HG03571 (cell line): ENCODE results near the gene CDCA4.
"Not testable (repeated sequence)": the region's sequence is repeated elsewhere in the genome, so short reads cannot be mapped to it uniquely, and the experiment has no call there.

ENCODE experiments used
- ATAC-seq: cut with Tn5 transposase; IDR thresholded peaks from one replicate; pipeline ENCODE4 v1.9.1; 2021; ENCODE audit not compliant: unreplicated experiment

CDCA4 gene

DNA sequence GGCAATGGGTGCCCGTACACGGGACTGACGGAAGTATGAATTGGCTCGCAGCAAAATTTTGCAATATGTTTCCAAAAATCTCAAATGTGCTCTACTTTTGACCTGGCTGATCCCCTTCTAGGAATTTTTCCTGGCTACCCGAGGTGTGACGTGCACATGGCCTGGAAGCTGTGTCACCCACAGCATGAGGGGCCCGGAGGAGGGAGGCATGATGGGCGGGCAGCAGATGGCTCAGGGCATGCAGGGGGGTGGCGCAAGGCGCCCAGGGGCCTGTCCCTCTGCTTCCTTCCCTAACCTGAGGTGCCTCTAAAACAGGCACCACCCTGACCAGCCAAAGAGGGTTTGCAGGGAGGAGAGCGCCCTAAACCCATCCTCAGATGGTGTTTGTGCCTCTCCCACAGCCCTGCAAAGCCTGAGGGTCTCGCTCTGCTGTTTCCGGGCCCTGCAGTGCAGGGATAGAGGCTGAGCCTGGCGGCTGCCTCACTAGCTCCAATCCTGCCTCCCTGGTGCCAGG is 37.7 kb upstream of the CDCA4 start:
- no peak for ATAC-seq

DNA sequence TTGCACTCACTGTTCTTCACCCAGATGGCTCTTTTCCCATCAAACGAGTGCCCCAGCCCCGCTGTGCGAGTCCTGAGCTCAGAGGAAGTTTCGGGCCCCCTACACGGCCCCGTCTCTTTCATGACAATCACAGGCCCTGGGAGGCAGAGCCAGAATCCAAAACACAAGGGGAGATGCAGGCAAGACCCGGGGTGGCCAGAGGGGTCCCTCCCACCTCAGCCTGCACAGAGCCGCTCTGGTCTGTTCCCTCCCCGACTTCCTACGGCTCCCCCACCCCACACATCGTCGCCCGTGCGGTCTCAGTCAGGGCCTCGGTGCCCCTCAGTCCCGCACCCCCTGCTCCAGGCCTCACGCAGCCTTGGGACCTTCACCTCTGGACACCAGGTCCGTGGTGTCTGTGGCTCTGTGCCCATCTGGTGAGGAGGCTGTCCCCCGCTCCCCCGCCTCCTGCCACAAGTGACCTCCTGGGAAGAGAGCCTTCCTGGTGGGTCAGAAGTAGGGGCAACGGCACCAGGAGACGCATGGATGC is 35.5 kb upstream of the CDCA4 start:
- ATAC-seq, result no peak

DNA sequence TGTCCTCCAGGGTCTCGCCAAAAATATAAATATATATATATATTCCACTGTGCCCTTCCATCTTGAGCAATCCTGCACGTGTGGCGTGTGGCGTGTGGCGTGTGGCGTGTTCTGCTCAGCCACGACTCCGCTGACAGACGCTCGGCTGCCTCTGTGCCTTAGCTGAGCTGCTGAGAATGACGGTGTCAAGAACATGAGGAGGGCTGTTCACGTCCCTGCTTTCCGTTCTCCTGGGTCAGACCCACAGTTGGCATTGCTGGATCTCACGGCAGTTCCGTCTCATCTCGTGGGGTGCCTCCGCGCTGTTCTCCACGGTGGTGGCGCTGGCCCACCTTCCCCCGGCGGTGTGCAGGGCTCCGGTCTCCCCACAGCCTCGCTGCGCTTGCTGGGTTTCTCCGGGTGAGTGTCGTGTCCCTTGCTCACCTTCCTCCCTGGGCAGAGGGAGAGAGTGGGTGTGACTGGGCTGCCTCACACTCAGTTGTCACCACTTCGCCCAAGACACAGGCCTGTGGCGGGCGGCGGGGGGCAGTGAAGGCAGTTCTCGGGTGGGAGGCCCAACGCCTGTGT is 34.9 kb upstream of the CDCA4 start:
- no peak for ATAC-seq

DNA sequence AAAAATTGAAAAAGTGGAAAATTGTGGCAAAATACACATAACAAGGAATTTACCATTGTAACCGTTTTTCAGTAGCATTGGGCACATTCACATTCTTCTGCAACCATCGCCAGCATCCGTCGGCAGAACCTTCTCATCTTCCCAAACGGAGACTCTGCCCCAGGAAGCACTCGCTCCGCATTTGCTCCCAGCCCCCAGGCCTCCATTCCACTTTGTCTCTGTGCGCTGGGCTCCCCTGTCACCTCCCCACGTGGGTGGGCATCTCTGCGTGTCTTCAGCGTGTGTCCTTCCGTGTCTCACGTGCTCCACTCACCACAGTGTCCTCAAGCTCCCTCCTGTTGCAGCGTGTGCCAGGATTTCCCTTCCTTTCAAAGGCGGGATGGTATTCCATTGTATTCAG is 34.5 kb upstream of the CDCA4 start:
- no peak for ATAC-seq

DNA sequence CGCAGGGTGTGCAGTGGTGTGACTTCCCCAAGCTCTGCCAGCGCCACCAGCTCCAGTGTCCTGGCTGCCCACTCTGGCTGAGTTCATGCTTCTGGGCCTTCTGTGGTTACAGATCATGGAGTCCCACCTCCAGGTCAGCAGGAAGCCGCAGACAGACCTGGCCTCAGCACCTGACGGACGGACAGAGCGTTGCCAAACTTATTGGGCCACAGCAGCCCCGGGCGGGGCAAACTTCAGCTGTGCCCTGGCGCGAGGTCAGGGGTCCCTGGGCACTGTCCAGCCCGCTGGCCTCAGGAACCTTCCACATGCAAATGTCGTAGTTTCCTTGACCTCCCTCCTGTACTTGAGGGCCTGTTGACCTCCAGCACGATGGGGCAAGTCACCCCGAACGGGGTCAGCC is 33.1 kb upstream of the CDCA4 start:
- ATAC-seq, result no peak

DNA sequence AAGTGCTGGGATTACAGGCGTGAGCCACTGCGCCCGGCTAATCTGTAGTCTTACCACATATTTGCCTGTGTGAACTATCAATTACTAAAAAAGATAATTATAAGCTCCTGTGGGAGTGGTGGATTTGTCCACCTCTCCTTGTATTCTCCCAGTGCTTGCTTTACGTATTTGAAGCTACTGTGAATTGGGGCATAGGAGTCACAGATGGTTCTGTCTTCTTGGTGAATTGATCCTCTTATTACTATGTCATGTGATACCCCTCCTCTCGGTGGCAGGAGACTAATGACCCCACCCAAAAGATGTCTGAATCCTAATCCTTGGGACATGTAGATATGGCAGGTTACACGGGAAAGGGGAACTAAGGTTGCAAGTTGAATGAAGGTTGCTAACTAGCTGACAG is 32.5 kb upstream of the CDCA4 start:
- no peak for ATAC-seq

DNA sequence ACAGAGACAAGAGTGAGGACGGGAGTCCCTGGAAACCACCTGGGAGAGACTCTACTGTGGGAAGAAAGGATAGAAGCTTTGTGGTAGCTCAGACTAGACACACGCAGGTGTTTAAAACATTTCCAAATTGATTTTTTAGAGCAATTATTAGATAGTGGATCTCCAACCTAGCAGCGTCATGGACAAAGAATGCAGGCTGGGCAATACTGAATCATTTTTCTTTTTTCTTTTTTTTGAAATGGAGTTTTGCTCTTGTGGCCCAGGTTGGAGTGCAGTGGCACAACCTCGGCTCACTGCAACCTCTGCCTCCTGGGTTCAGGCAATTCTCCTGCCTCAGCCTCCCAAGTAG is 31.2 kb upstream of the CDCA4 start:
- no peak for ATAC-seq

DNA sequence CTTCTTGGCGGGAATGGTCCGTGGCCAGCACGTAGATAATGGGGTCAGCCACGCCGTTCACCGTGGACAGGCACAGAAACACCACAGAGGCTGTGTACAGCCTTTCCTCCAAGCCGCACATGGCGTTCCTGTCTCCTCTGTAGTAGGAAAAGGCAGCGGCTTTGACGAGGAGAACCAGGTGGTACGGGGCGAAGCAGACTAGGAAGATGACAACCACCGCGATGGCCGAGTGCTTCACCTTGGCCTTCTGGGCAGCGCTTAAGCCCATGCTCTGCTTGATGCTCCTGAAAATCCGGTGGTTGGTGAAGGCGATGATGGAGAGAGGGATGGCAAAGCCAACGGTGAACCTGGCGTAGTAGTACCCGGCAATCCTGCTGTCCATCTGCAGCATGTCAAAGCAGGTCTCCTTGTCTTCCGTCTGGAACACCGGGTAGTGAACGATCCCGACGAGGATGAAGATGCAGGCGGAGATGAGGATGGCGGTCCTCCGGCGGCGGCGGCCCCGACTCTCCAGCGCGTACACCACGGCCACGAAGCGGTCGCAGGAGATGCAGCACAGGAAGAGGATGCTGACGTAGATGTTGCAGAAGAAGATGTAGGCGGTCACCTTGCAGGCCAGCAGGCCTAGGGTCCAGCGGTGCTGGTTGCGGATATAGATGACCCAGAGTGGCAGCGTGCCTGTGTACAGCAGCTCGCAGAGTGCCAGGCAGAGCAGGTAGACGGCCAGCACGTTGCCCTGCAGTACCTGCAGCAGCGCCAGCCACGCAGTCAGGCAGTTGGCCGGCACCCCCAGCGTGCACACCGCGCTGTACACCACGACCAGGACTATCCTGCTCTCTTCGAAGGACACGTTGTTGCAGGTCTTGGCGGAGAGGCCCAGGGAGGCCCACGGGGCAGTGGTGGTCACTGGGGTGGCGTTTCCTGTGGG is 30.6 kb upstream of the CDCA4 start:
- ATAC-seq, result no peak

DNA sequence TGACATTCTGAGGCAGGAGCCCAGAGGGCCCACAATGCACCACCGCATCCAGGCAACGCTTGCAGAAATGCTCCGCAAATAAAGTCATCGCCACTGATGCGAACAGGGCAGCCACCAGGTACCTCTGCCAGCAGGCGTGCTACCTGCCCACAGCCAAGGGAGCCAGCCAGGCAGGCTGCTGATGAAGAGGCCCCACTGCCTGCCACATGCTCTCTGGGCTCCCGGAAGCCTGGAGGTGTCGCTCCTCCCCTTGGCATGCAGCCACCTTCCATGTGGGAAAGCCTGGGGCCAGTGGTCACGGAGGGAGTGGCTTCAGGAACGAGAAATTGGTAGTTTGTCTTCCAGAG is 29.6 kb upstream of the CDCA4 start:
- no peak for ATAC-seq

DNA sequence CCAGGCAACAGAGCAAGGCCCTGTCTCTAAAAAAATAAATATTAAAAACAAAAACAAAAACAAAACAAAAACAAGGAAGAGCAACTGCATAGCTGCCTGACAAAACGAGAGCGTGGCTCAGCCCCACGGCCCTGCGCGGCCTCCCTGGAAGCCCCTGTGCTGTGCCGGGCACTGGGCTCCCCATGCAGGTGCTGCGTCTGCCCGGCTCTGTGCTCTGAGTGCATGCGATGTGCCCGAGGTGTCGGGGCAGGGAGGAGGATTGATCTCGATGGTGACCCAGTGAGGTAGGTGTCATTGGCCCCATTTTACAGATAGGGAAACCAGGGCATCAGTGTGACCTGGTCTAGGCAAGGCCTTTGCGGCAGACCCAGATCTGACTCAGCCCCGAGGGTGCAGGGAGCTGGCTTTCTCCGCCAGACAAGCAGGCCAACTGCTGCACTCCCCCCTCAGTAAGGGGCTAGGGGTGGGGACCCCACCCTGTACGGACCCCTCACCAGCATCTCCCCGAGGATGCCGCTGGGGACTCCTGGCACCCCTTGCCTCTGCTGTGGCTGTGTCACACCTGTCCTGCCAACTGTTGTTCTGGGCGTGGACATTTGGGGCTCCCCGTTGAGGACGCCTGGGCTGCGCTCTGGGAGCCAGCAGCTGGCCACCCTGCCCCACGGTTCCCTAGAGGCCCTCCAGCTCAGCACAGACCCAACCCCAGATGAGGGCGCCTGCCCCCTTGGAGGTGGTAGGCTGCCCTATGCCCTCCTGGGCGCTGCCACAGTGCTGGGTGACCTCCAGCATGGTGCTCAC is 29.1 kb upstream of the CDCA4 start:
- no peak for ATAC-seq

DNA sequence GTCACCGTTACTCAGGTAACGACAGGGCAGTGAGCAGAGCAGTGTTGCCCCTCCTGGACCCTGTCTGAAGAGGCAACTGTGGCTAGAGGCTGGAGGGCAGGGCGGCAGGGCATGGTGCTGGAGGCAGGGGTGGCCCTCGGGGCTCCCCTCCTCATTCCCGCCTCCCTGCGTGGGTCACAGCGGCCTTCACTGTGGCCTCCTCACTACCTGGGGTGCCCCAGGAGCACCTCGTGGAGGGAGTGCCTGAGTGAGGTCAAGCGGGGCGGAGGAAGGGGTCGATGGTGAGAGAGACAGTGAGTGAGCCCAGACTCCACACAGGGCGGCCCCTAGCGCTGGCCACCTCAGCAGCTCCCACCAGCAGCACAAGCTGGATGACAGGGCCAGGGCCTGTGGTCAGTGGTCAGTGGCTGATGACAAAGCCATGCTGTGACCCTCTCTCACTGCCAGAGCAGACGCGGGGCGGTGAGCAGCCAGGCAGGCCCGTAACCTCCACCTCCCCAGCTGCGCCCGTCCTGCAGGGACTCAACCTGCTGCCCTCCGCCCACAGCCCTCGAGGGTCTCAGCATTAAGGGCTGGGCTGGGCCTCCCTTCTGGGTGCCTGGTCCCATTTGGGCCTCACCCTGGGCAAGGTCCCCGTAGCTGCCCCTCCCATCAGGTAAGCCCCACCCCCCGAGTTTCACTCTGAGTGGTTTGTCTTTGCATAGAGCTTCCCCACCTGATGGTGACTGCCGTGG is 26.6 kb upstream of the CDCA4 start:
- ATAC-seq, result no peak

DNA sequence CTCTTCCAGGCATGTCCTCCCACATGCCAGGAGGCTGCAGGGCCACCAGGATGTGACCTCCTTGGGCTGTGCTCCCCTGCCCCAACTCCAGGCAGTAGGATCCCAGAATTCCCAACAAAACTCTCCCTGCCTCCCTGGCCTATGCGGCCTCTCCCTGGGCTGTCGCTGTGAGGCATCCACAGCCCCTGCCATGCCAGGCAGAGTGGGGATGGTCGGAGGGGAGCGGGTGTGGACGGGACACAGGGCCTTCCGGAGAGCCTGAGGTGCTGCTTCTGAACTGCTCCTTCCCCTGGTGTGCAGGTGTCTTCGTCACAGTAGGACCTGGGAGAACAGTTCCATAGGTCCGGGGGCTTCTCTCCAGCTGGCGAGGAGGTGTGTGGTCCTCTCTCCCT is 26.0 kb upstream of the CDCA4 start:
- ATAC-seq, result no peak

DNA sequence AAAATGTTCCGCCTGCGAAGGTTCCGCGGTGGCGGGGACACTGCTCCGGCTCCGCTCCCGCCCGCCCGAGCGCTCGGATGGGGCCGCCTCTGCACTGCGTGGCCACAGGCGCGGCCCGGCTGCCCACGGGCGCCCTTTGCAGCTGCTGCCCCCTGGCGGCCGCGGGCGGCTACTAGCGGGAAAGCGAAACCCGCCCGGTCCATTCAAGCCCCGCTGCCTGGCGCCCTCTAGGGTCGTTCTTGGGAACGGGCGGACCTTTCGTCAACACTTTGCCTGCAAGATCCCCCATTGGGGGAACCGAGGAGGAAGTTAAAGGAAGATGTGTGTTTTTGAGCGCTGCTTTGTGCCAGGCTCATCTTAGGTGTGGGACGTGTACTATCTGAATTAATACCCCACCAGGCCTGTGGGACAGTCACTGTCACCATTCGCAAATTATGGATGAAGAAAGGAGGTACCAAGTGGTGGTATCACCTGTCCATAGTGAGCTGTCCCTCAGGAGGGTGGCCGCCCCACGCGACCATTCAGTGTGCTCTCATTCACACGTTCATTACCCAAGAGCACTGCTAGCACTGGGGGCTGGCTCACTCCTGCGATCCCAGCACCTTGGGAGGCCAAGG is 24.9 kb upstream of the CDCA4 start:
- no peak for ATAC-seq

DNA sequence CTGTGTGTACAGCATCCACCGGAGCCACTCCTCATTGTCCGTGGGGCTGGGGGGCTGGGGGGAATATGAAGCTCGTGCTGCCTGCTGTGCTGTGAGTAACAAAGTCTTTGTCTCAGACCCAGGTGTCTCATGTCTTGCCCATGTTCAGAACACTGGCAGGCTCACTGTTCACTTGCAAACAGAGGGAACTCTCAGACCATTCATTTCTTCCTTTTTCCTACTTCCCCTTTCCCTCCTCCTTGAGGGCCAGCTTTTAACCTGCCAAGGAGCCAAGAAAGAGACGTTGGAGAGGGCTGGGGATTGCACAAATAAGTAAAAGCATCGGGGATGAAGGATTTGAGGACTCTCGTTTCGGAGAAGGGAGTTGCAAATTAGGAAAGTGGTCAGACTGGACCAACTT is 22.8 kb upstream of the CDCA4 start:
- no peak for ATAC-seq

DNA sequence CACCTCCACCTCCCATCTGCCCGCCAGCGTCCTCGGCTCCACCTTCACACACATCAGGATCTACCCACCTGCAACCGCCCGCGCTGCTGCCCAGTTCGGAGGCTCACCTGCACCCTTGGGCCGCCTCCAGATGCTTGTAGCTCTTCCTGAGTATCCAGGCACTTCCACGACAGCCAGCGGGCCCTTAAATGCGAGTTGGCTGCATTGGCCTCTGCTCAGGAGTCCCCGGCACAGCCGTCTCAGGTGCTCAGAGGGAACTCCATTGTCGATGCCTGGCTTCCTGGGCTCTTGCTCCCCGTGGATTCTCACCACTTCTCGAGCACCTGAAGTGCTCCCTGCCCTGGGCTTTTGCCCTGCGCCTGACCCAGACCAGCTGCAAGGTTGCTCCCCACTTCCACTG is 21.9 kb upstream of the CDCA4 start:
- ATAC-seq, result no peak

DNA sequence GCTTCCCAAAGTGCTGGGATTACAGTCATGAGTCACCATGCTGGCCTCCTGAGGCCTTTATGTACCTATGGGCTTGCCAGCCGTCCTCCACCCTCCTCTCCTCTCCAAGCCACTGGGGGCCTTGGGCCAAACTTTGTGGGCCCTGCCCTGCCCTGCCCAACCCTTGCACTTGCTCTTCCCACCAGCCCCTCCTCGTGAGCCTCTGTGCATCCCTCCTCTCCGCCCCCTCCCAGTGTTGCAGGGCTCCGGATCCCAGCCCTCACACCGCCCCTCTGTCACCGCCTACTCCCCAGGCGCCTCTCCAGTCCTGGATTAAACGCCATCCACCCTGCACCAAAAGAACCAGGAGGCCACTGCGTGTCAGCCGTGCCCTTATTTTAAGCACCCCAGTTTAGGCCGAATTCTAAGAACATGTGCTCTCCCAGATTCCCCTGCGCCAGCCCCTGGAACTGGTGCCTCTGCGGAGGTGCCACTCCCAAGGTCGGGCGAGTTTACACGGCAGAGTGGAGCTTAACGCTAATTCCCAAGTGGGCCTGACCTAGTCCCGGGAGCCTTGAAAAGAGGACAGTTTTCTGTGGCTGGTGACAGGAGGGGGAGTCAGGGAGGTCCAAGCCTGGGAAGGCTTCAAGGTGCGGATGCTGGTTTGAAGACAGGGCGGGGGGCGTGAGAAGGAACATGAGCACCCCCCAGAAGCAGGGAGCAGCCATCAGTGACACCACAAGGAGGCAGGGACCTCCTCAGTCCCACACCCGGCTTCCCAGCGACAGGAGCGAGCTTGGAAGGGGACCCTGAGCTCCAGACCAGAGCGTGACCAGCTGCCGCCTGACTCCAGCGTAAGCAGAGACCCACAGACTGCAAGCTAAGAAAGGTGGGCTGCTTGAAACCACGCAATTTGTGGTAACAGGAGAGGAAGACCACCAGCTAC is 21.2 kb upstream of the CDCA4 start:
- no peak for ATAC-seq

DNA sequence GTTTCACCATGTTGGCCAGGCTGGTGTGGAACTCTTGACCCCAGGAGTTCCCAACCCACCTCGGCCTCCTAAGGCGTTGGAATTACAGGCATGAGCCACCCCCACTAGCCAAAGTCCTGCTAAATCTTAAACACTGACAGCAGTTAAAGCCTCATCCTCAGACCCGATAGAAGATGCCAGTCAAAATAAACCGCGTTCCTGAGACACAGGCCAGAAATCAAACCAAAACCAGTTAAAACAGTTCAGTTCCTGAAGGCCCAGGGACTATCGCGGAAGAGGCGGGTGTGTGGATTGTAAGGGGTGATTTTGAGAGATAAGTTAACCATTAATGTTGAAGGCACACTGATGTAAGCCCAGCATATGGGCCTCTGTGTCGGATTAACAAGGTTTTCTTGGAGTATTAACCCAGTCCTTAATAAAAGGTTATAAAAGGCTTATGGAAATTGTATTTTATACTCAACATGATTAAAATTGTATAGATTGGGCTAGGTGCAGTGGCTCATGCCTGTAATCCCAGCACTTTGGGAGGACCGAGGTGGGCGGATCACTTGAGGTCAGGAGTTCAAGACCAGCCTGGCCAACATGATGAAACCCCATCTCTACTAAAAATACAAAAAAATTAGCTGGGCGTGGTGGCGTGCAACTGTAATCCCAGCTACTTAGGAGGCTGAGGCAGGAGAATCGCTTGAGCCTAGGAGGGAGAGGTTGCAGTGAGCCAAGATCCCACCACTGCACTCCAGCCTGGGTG is 18.7 kb upstream of the CDCA4 start:
- ATAC-seq, result no peak

DNA sequence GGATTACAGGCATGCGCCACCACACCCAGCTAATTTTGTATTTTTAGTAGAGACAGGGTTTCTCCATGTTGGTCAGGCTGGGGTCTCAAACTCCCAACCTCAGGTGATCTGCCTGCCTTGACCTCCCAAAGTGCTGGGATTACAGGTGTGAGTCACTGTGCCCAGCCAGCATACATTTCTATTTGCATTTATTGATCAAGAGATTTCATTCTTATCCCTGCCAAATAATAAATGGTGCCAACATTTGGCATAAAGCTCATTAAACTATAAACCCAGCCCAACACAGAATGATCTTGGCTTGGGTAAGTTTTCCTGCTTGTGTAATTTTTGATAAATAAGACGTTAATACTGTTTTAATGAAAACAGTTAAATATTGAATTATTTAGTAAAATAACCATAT is 14.7 kb upstream of the CDCA4 start:
- not testable (repeated sequence) for ATAC-seq
